ENCODE measurements around the gene EEIG2. TPM values are rescaled to one million over a fixed set of nuclear protein-coding genes. Genes with fewer than 3 reads are reported as not detected.

The EEIG2 gene
- total RNA-seq, 1 experiment from 2014 or later: 16.0 TPM

DNA sequence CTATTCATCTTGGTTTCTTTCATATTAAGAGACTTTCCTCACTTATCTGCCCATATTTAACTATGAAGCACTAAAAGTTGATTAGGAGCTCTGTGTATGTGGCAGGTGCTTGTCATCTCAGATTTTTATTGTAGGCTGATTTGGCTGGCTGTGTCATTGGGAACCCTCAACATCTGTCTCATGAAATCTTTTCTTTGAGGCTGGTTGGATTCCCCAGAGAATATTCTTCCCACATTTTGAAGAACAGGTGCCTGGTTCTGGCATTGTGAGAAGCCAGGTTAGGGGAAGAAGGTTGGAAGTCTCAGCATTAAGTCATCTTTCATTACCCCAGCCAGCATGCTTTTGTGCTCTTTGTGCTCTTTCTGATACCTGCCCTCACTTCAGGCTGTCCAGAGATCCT, 37.1 kb downstream of the EEIG2 start (continued):
- no peak for TF ChIP-seq ZNF274 (IDR thresholded peaks at IDR 0.05; ENCODE audit: low read depth, low read length)
- no peak for TF ChIP-seq CBX3 (IDR thresholded peaks at IDR 0.05; ENCODE audit: low read depth)
- TF ChIP-seq, protein P1, sequence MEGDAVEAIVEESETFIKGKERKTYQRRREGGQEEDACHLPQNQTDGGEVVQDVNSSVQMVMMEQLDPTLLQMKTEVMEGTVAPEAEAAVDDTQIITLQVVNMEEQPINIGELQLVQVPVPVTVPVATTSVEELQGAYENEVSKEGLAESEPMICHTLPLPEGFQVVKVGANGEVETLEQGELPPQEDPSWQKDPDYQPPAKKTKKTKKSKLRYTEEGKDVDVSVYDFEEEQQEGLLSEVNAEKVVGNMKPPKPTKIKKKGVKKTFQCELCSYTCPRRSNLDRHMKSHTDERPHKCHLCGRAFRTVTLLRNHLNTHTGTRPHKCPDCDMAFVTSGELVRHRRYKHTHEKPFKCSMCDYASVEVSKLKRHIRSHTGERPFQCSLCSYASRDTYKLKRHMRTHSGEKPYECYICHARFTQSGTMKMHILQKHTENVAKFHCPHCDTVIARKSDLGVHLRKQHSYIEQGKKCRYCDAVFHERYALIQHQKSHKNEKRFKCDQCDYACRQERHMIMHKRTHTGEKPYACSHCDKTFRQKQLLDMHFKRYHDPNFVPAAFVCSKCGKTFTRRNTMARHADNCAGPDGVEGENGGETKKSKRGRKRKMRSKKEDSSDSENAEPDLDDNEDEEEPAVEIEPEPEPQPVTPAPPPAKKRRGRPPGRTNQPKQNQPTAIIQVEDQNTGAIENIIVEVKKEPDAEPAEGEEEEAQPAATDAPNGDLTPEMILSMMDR (IDR thresholded peaks at IDR 0.05 in 2 of 3, conservative IDR thresholded peaks at IDR 0.05 in 1 of 3; ENCODE audit: borderline replicate concordance in 1 of 3, insufficient read depth in 1 of 3, low read depth in 2 of 3, low read length in 2 of 3): no peak
- TF ChIP-seq EGR1 (IDR thresholded peaks at IDR 0.05; ENCODE audit: low read depth): no peak
- TF ChIP-seq FOSL1 (IDR thresholded peaks at IDR 0.05; ENCODE audit: low read depth): no peak
- TF ChIP-seq SIN3A (IDR thresholded peaks at IDR 0.05; ENCODE audit: low read depth): no peak
- TF ChIP-seq TCF7L2 (IDR thresholded peaks at IDR 0.05; ENCODE audit: borderline replicate concordance, extremely low read depth, insufficient read depth, insufficient read length): no peak
- no peak for TF ChIP-seq JUND (IDR thresholded peaks at IDR 0.05)
- no peak for TF ChIP-seq RAD21 (IDR thresholded peaks at IDR 0.05; ENCODE audit: low read depth)
- TF ChIP-seq EZH2phosphoT487 (IDR thresholded peaks at IDR 0.05; ENCODE audit: borderline replicate concordance): no peak

DNA sequence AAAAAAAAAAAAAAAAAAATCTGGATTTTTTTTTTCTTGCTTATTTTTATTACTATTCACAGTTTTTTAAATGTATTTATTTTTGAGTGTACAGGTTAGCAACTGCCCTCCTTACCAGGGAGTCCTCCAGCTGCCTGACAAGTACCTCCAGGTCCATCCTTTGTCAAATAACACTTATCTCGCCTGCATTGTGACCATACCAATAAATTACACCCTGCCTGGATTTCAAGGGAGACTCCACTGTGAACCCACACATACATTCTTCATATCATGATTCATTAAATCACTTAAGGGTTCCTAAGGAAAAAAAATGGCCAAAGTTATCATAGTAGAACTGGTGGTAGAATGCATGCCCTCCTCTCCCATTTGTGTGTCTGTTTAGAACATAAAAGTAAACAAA, 38.4 kb downstream of the EEIG2 start:
- CTCF ChIA-PET: no interaction called here

More for the DNA sequence above, 38.4 kb downstream of the EEIG2 start:
- Histone ChIP-seq H3K4me3 (replicated peaks in 1 of 2; ENCODE audit: low read depth in 1 of 2, low read length in 2 of 2) (no peak overlapping the region), H3K27me3 (ENCODE audit: insufficient read depth, low read length) (no peaks in the 10 kb centered on the region), H3K79me2 (ENCODE audit: insufficient read depth, low read length) (no peaks in the 10 kb centered on the region), H3K4me1 (ENCODE audit: control insufficient read depth in 1 of 2, insufficient read depth in 2 of 2, low read length in 2 of 2) (no peaks in the 10 kb centered on the region), H3K36me3 (ENCODE audit: control insufficient read depth in 1 of 2, insufficient read depth in 2 of 2, low read length in 2 of 2) (no peaks in the 10 kb centered on the region), H3K9me3 (ENCODE audit: control insufficient read depth in 1 of 2, insufficient read depth in 1 of 2, low read depth in 1 of 2, low read length in 2 of 2) (no peaks in the 10 kb centered on the region), H3K4me2 (ENCODE audit: low read length) (no peak overlapping the region), H3K9ac (ENCODE audit: low read length) (no peak overlapping the region), H4K20me1 (ENCODE audit: insufficient read depth) (no peaks in the 10 kb centered on the region), H3K9me2 (ENCODE audit: insufficient read depth) (no peaks in the 10 kb centered on the region), H2AFZ (ENCODE audit: low read depth, low read length, poor library complexity, severe bottlenecking) (no peak overlapping the region), H3K27ac (ENCODE audit: low read depth, low read length) (no peak overlapping the region)
- TF ChIP-seq, protein P2, sequence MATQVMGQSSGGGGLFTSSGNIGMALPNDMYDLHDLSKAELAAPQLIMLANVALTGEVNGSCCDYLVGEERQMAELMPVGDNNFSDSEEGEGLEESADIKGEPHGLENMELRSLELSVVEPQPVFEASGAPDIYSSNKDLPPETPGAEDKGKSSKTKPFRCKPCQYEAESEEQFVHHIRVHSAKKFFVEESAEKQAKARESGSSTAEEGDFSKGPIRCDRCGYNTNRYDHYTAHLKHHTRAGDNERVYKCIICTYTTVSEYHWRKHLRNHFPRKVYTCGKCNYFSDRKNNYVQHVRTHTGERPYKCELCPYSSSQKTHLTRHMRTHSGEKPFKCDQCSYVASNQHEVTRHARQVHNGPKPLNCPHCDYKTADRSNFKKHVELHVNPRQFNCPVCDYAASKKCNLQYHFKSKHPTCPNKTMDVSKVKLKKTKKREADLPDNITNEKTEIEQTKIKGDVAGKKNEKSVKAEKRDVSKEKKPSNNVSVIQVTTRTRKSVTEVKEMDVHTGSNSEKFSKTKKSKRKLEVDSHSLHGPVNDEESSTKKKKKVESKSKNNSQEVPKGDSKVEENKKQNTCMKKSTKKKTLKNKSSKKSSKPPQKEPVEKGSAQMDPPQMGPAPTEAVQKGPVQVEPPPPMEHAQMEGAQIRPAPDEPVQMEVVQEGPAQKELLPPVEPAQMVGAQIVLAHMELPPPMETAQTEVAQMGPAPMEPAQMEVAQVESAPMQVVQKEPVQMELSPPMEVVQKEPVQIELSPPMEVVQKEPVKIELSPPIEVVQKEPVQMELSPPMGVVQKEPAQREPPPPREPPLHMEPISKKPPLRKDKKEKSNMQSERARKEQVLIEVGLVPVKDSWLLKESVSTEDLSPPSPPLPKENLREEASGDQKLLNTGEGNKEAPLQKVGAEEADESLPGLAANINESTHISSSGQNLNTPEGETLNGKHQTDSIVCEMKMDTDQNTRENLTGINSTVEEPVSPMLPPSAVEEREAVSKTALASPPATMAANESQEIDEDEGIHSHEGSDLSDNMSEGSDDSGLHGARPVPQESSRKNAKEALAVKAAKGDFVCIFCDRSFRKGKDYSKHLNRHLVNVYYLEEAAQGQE (IDR thresholded peaks at IDR 0.05; ENCODE audit: low read depth): no peak
- TF ChIP-seq SP1 (IDR thresholded peaks at IDR 0.05; ENCODE audit: low read depth): no peak
- TF ChIP-seq SIN3A (IDR thresholded peaks at IDR 0.05; ENCODE audit: low read depth): no peak
- TF ChIP-seq CEBPB (IDR thresholded peaks at IDR 0.05; ENCODE audit: low read depth): no peak
- no peak for TF ChIP-seq POLR2A (IDR thresholded peaks at IDR 0.05; ENCODE audit: borderline replicate concordance, extremely low read depth, insufficient read depth, insufficient read length)
- no peak for TF ChIP-seq POLR2AphosphoS5 (IDR thresholded peaks at IDR 0.05; ENCODE audit: low read depth, low read length)
- TF ChIP-seq EZH2phosphoT487 (IDR thresholded peaks at IDR 0.05; ENCODE audit: borderline replicate concordance): no peak
- no peak for TF ChIP-seq ZFX (IDR thresholded peaks at IDR 0.05)
- TF ChIP-seq FOSL1 (IDR thresholded peaks at IDR 0.05; ENCODE audit: low read depth): no peak
- TF ChIP-seq EZH2 (IDR thresholded peaks at IDR 0.05): no peak
- TF ChIP-seq CBX3 (IDR thresholded peaks at IDR 0.05; ENCODE audit: low read depth): no peak
- TF ChIP-seq ELF1 (IDR thresholded peaks at IDR 0.05; ENCODE audit: borderline replicate concordance, low read depth): no peak
- TF ChIP-seq JUND (IDR thresholded peaks at IDR 0.05): no peak
- no peak for TF ChIP-seq YY1 (IDR thresholded peaks at IDR 0.05; ENCODE audit: extremely low read depth, insufficient replicate concordance, low read depth, low read length)
- no TSS peak for BruUV-seq (replicated peaks)
- RAD21 ChIA-PET (ENCODE audit: low non-redundant PET in 1 of 2, low total read pairs in 2 of 2, uncharacterized antibody in 2 of 2, unreplicated experiment in 2 of 2): no interaction called here
- ATAC-seq (no peak), DNase-seq (ENCODE audit: low read depth, low spot score) (no peak)
- POLR2A ChIA-PET: no interaction called here
- intact Hi-C loops (cut with micrococcal nuclease): no loop called here
